Measurements from ENCODE around the gene SPDYE2.
"Not testable (repeated sequence)": the region's sequence is repeated elsewhere in the genome, so short reads cannot be mapped to it uniquely, and the experiment has no call there.

SPDYE2 gene

GRCh38 chr7:102550808-102551422 is at the start of gene SPDYE2:
SPDYE2 (plus strand) TSS chr7:102551226; CDS start chr7:102553256, 2,030 bp downstream.
- DNase-seq (ENCODE audit: low spot score), result not testable (repeated sequence)

- not testable (repeated sequence) for DNase-seq (ENCODE audit: low spot score)
These were observed 47.9 kb upstream of the SPDYE2 start for GRCh38 chr7:102503141-102503540.

GRCh38 chr7:102505298-102506185 is 45.5 kb upstream of the SPDYE2 start:
- DNase-seq (ENCODE audit: low spot score), result not testable (repeated sequence)

- not testable (repeated sequence) for DNase-seq (ENCODE audit: low spot score)
These were observed 43.5 kb upstream of the SPDYE2 start for GRCh38 chr7:102507410-102508088.

- not testable (repeated sequence) for DNase-seq (ENCODE audit: low spot score)
These were observed 40.5 kb upstream of the SPDYE2 start for GRCh38 chr7:102510575-102510974.

GRCh38 chr7:102511860-102512522 is 39.0 kb upstream of the SPDYE2 start:
- DNase-seq (ENCODE audit: low spot score), result not testable (repeated sequence)

GRCh38 chr7:102512642-102513221 is 38.3 kb upstream of the SPDYE2 start:
- DNase-seq (ENCODE audit: low spot score), result not testable (repeated sequence)

GRCh38 chr7:102514881-102515721 is 35.9 kb upstream of the SPDYE2 start:
- DNase-seq (ENCODE audit: low spot score), result not testable (repeated sequence)

GRCh38 chr7:102515889-102516288 is 35.1 kb upstream of the SPDYE2 start:
- not testable (repeated sequence) for DNase-seq (ENCODE audit: low spot score)

GRCh38 chr7:102516951-102517350 is 34.1 kb upstream of the SPDYE2 start:
- DNase-seq (ENCODE audit: low spot score), result not testable (repeated sequence)

GRCh38 chr7:102517550-102518147 is 33.4 kb upstream of the SPDYE2 start, which contains the start of gene RASA4B:
RASA4B (minus strand) TSS chr7:102517777; CDS start chr7:102517710, 67 bp downstream.
- DNase-seq (ENCODE audit: low spot score), result not testable (repeated sequence)

GRCh38 chr7:102520797-102521196 is 30.2 kb upstream of the SPDYE2 start:
- not testable (repeated sequence) for DNase-seq (ENCODE audit: low spot score)

GRCh38 chr7:102524803-102525202 is 26.2 kb upstream of the SPDYE2 start:
- DNase-seq (ENCODE audit: low spot score), result not testable (repeated sequence)

- not testable (repeated sequence) for DNase-seq (ENCODE audit: low spot score)
These were observed 23.8 kb upstream of the SPDYE2 start for GRCh38 chr7:102527182-102527581.

GRCh38 chr7:102527822-102528793 is 22.9 kb upstream of the SPDYE2 start:
- DNase-seq (ENCODE audit: low spot score), result not testable (repeated sequence)

GRCh38 chr7:102531583-102531982 is 19.4 kb upstream of the SPDYE2 start:
- DNase-seq (ENCODE audit: low spot score), result not testable (repeated sequence)

GRCh38 chr7:102532127-102532526 is 18.9 kb upstream of the SPDYE2 start:
- not testable (repeated sequence) for DNase-seq (ENCODE audit: low spot score)

GRCh38 chr7:102535062-102535615 is 15.9 kb upstream of the SPDYE2 start:
- DNase-seq (ENCODE audit: low spot score), result not testable (repeated sequence)

All from AG20443 (cell line).